EL (cell line): ENCODE measurements around the gene REG3A.

Experiments used
- DNase-seq: peaks from one replicate; pipeline ENCODE4 v3.0.0-alpha.2; 2016

Gene REG3A

DNA sequence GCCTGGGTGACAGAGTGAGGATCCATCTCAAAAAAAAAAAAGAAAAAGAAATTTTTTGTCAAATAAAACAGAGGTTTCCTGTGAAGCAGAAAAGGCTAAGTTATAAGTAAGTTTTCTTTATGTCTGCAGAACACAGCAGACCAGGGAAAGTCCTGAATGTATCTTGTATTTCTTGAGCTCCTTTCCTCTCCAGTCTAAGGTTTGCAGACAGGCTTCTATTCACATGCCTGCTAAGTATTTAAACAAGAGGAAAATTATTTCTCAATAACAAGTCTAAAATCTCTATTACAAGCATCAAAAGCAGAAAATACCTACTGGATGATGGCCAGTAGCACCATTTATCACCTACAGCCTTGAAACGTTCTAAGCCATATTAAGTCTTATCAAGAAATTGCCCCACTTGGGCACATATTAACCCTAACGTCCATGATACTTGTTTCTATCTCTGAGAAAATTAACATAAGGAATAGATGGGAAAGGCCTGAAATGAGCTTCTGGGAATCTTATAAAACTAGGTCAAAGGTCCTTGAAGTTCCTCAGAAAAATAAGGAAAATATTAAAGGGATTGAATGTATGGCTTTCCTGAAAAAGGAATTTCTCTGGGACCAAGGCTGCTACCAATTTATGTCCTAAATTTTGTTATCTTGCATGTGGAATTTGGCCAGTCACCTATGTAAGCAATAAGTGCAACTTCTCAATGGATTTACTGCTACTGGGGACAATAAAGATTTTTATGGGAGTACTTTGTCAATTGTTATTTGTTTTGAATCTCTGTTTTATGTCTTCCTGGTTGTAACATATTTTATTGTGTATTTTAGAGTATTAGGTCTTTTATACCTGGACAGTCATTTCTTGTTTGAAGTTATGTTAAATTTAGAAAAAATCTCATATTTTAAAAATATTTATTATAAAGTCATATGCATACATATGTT is 42.3 kb downstream of the REG3A start:
- DNase-seq, result no peak

- no peak for DNase-seq
Observed at GRCh38 chr2:79114797-79115494, 44.6 kb downstream of the REG3A start.

GRCh38 chr2:79112269-79112668 is 47.3 kb downstream of the REG3A start:
- no peak for DNase-seq
